PFSK-1 (cell line): ENCODE data around the gene GHRL.

ENCODE experiments used
- FOXP2 ChIP-seq: optimal IDR thresholded peaks from 2 replicates; pipeline ENCODE3; 2011; ENCODE audit warnings: borderline replicate concordance, control low read depth, inconsistent platforms; ENCODE audit not compliant: insufficient read depth; ENCODE audit errors: extremely low read length, extremely low read depth
- POLR2AphosphoS5 ChIP-seq: IDR thresholded peaks from 2 replicates; pipeline ENCODE4 v1.6.1; 2012; ENCODE audit warnings: low read depth, mild to moderate bottlenecking, control low read depth, low read length, moderate library complexity
- REST ChIP-seq, 2 experiments: IDR thresholded peaks; 2 replicates each; pipeline versions ENCODE4 v1.6.1 to v1.8.0; 2011 to 2012; ENCODE audit warnings: low read depth in 2 of 2, low read length in 2 of 2, control low read depth in 1 of 2, inconsistent platforms in 1 of 2, mild to moderate bottlenecking in 1 of 2, moderate library complexity in 1 of 2; ENCODE audit not compliant: insufficient read depth in 1 of 2
- SIN3A ChIP-seq: IDR thresholded peaks from 2 replicates; pipeline ENCODE4 v1.6.1; 2012; ENCODE audit warnings: mild to moderate bottlenecking, low read length, moderate library complexity, borderline replicate concordance; ENCODE audit not compliant: insufficient read depth
- TAF1 ChIP-seq: IDR thresholded peaks from 2 replicates; pipeline ENCODE4 v1.6.1; 2012; ENCODE audit warnings: low read length, control low read depth, borderline replicate concordance; ENCODE audit not compliant: insufficient read depth

The GHRL gene

DNA sequence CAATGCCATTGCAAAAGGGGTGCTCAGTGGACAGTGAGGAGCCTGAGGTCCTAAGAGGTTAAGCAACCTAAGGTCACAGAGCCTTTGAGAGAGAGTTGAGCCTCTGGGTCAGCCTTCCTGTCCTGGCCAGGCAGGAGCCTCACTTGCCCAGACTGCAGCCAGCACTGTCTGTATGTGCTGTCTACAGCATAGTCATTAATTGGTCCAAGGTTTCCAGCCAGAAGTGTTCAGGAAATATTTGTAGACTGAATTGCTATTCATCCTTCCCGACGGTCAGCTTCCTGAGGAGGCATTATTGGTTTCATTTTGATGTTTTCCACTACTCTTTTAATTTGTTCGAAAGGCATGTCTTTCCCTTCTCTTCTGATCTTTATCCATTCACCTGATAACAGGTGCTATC lies 20.1 kb upstream of the GHRL start:
- TF ChIP-seq SIN3A (no peak), FOXP2 (no peak), TAF1 (no peak)

- TF ChIP-seq TAF1 (no peak), SIN3A (no peak), FOXP2 (no peak), POLR2AphosphoS5 (no peak), REST (IDR thresholded peaks at IDR 0.05; ENCODE audit: insufficient read depth in 1 of 2, low read depth in 2 of 2, low read length in 2 of 2) (no peak)
These were observed 19.6 kb upstream of the GHRL start for GRCh38 chr3:10312391-10312790.

- no peak for TF ChIP-seq SIN3A
- TF ChIP-seq POLR2AphosphoS5: no peak
- no peak for TF ChIP-seq TAF1
- no peak for TF ChIP-seq REST (IDR thresholded peaks at IDR 0.05; ENCODE audit: insufficient read depth in 1 of 2, low read depth in 2 of 2, low read length in 2 of 2)
- TF ChIP-seq FOXP2: no peak
These were observed 19.0 kb upstream of the GHRL start for GRCh38 chr3:10311710-10312109.

GRCh38 chr3:10310578-10310977 lies 17.8 kb upstream of the GHRL start:
- TF ChIP-seq SIN3A: no peak
- no peak for TF ChIP-seq POLR2AphosphoS5
- no peak for TF ChIP-seq REST (IDR thresholded peaks at IDR 0.05; ENCODE audit: insufficient read depth in 1 of 2, low read depth in 2 of 2, low read length in 2 of 2)
- TF ChIP-seq TAF1: no peak
- no peak for TF ChIP-seq FOXP2

- no peak for TF ChIP-seq REST (IDR thresholded peaks at IDR 0.05; ENCODE audit: insufficient read depth in 1 of 2, low read depth in 2 of 2, low read length in 2 of 2)
- TF ChIP-seq SIN3A: no peak
- TF ChIP-seq POLR2AphosphoS5: no peak
- TF ChIP-seq FOXP2: no peak
- no peak for TF ChIP-seq TAF1
These were observed 17.0 kb upstream of the GHRL start for GRCh38 chr3:10309736-10310135.
